Right lobe of liver (tissue), 6 donors: ENCODE data around the gene SLC44A2. TPM values are rescaled to one million over a fixed set of nuclear protein-coding genes. Genes with fewer than 3 reads are reported as not detected.

Source experiments
- ATAC-seq, 4 donors: fragments of 200-7000 bp; cut with Tn5 transposase; one replicate each; pipeline ENCODE4 v1.9.1; 2020; ENCODE audit warnings: mild to moderate bottlenecking in 4 of 4, moderate library complexity in 4 of 4
- DNase-seq, 3 donors: peaks; one replicate each; pipeline ENCODE4 v3.0.0-alpha.2; 2020
- H3K27ac ChIP-seq, 3 donors: fragments of 200-600 bp; one replicate each; pipeline ENCODE4 v1.8.0; 2022
- H3K27me3 ChIP-seq, 2 donors: fragments of 200-600 bp; one replicate each; pipeline ENCODE4 v1.8.0; 2022
- H3K36me3 ChIP-seq, 4 donors: fragments of 200-600 bp; sonication (generic) in 1 of 4; one replicate each; pipeline versions ENCODE4 v1.5.1 to v1.8.0; 2017 to 2022; ENCODE audit warnings: control low read depth in 1 of 4
- H3K4me1 ChIP-seq, 4 donors: fragments of 200-600 bp; sonication (generic) in 1 of 4; one replicate each; pipeline versions ENCODE4 v1.5.1 to v1.8.0; 2017 to 2022; ENCODE audit warnings: control low read depth in 1 of 4
- H3K4me3 ChIP-seq, 3 donors: fragments of 200-600 bp; one replicate each; pipeline ENCODE4 v1.8.0; 2022
- H3K9me3 ChIP-seq, 4 donors: fragments of 200-600 bp; sonication (generic) in 1 of 4; one replicate each; pipeline versions ENCODE4 v1.5.1 to v1.8.0; 2017 to 2022; ENCODE audit warnings: control low read depth in 1 of 4
- CTCF ChIP-seq, 4 donors: fragments of 200-600 bp in 3 of 4; fragments of 450-650 bp in 1 of 4; IDR thresholded peaks; one replicate each; pipeline versions ENCODE4 v1.5.1 to v1.8.0; 2016 to 2022; ENCODE audit warnings: antibody characterized with exemption in 4 of 4, mild to moderate bottlenecking in 2 of 4
- POLR2A ChIP-seq: fragments of 450-650 bp; IDR thresholded peaks from one replicate; pipeline ENCODE4 v1.6.1; 2017; ENCODE audit warnings: antibody characterized with exemption, mild to moderate bottlenecking
- WGBS: methylation state at CpG from one replicate; pipeline ENCODE4 v1.1.6; 2018; ENCODE audit warnings: low coverage, low lambda C conversion rate; ENCODE audit not compliant: insufficient coverage; ENCODE audit errors: missing lambda C conversion rate; 5-methylcytosine and 5-hydroxymethylcytosine counted together
- intact Hi-C, 2 donors: fragments of 100-400 bp; cut with DNase I; formaldehyde crosslinking; loops; one replicate each; pipeline versions ENCODE4 v1.11.2 to v1.14.1; 2022
- total RNA-seq, 6 experiments: library from RNA; depleted of rRNA in 2 of 6; stranded (reverse); fragments of >200 nt in 2 of 6; fragmentation: NEBNext Ultra II Directional in 3 of 6; extraction: Animal tissue kit (Norgen Biotek cat#: 25700) in 3 of 6; gene quantifications; one replicate each; pipeline versions ENCODE4 v1.1.0 to v1.2.4, GENCODE V29; 2016 to 2023
- donor health status: DM: no; HTN: yes; CAD: no.
- donor health status: DM: no; HTN: no; CAD: no.
- donor health status: DM: no; HTN: no; CAD: no.
- donor health status: DM: no; HTN: yes; CAD: no.
- donor health status: DM: no; HTN: yes; CAD: no.

Gene SLC44A2
- total RNA-seq, 6 experiments from 2014 or later: 11.7 to 18.5 (median 15.6) TPM

- 71% methylated on average over 9 of the region's 12 CpGs for WGBS
- Histone ChIP-seq H3K9me3 (no peaks in the 10 kb centered on the region), H3K36me3 (no peaks in the 10 kb centered on the region), H3K27ac (no peak overlapping the region), H3K27me3 (no peaks in the 10 kb centered on the region), H3K4me1 (no peaks in the 10 kb centered on the region), H3K4me3 (no peak overlapping the region)
- DNase-seq: no peak
- no peak for TF ChIP-seq CTCF (IDR thresholded peaks at IDR 0.05)
- no peak for TF ChIP-seq POLR2A
- ATAC-seq: no peak
- intact Hi-C loops: no loop called here
Measured at GRCh38 chr19:10646456-10647159, 21.3 kb downstream of the SLC44A2 start.

- no peak for DNase-seq
- peaks cover 0 to 7% (median 2%) of the 10 kb centered on the region in 4 donors for H3K4me1 ChIP-seq
- H3K27ac ChIP-seq: no peak overlapping the region
- no peak for ATAC-seq
- H3K27me3 ChIP-seq: no peaks in the 10 kb centered on the region
- WGBS: 83% methylated on average over 4 of the region's 4 CpGs
- H3K36me3 ChIP-seq: no peaks in the 10 kb centered on the region
- no peak overlapping the region for H3K4me3 ChIP-seq
- H3K9me3 ChIP-seq: no peaks in the 10 kb centered on the region
- TF ChIP-seq CTCF (IDR thresholded peaks at IDR 0.05) (no peak), POLR2A (no peak)
- intact Hi-C loops: no loop called here
Measured at GRCh38 chr19:10648360-10648759, 23.0 kb downstream of the SLC44A2 start.

GRCh38 chr19:10651851-10652250 lies 26.5 kb downstream of the SLC44A2 start:
- ATAC-seq (no peak), DNase-seq (no peak)
- Histone ChIP-seq H3K36me3 (no peaks in the 10 kb centered on the region), H3K4me3 (no peak overlapping the region), H3K9me3 (no peaks in the 10 kb centered on the region), H3K4me1 (peaks cover 0 to 23% (median 7%) of the 10 kb centered on the region in 4 donors), H3K27ac (no peak overlapping the region), H3K27me3 (no peaks in the 10 kb centered on the region)
- 80% methylated on average over 4 of the region's 4 CpGs for WGBS
- intact Hi-C loops: no loop called here
- TF ChIP-seq POLR2A (no peak), CTCF (IDR thresholded peaks at IDR 0.05) (no peak)

- Histone ChIP-seq H3K27me3 (no peaks in the 10 kb centered on the region), H3K4me3 (peak overlapping the region; percentile 88 to 95 (median 93)), H3K9me3 (no peaks in the 10 kb centered on the region), H3K4me1 (peaks cover 0 to 23% (median 7%) of the 10 kb centered on the region in 4 donors), H3K36me3 (no peaks in the 10 kb centered on the region), H3K27ac (peak overlapping the region; percentile 89 to 97 (median 92))
- intact Hi-C loops: no loop called here
- TF ChIP-seq CTCF (IDR thresholded peaks at IDR 0.05) (no peak), POLR2A (no peak)
- DNase-seq (no peak), ATAC-seq (peak; percentile 7 to 27 (median 23))
- WGBS: 1% methylated on average over 15 of the region's 18 CpGs
Measured at GRCh38 chr19:10653482-10653731, 28.1 kb downstream of the SLC44A2 start.
